Trophoblast cell (in vitro differentiated cells and primary cell): Measurements from ENCODE around the gene TECTA.
"Not testable (repeated sequence)": the region's sequence is repeated elsewhere in the genome, so short reads cannot be mapped to it uniquely, and the experiment has no call there.

Source experiments
- DNase-seq, 2 donors: peaks; one replicate each; pipeline ENCODE4 v3.0.0-alpha.2; 2016
- H2AFZ ChIP-seq: 2 replicates; pipeline ENCODE4 v1.6.1; 2013; ENCODE audit warnings: low read length, moderate library complexity, mild to moderate bottlenecking; ENCODE audit not compliant: insufficient read depth, poor library complexity
- H2AK5ac ChIP-seq: 2 replicates; pipeline ENCODE4 v1.6.1; 2013; ENCODE audit warnings: mild to moderate bottlenecking, low read length
- H2BK120ac ChIP-seq: 2 replicates; pipeline ENCODE4 v1.6.1; 2013; ENCODE audit warnings: low read length, mild to moderate bottlenecking, moderate library complexity; ENCODE audit not compliant: insufficient read depth, poor library complexity
- H2BK12ac ChIP-seq: 2 replicates; pipeline ENCODE4 v1.6.1; 2013; ENCODE audit warnings: mild to moderate bottlenecking, low read length, moderate library complexity
- H2BK5ac ChIP-seq: 2 replicates; pipeline ENCODE4 v1.6.1; 2013; ENCODE audit warnings: low read length, low read depth, moderate library complexity, mild to moderate bottlenecking; ENCODE audit not compliant: poor library complexity
- H3K14ac ChIP-seq: 2 replicates; pipeline ENCODE4 v1.6.1; 2013; ENCODE audit warnings: mild to moderate bottlenecking, low read length
- H3K18ac ChIP-seq: 2 replicates; pipeline ENCODE4 v1.6.1; 2013; ENCODE audit warnings: mild to moderate bottlenecking, low read length
- H3K23ac ChIP-seq: 2 replicates; pipeline ENCODE4 v1.6.1; 2013; ENCODE audit warnings: low read length
- H3K27ac ChIP-seq: 2 replicates; pipeline ENCODE4 v1.5.1; 2013; ENCODE audit warnings: low read depth, mild to moderate bottlenecking, inconsistent platforms, low read length, moderate library complexity
- H3K27me3 ChIP-seq: 2 replicates; pipeline ENCODE4 v1.6.1; 2013; ENCODE audit warnings: inconsistent platforms, mild to moderate bottlenecking, low read length, moderate library complexity; ENCODE audit not compliant: insufficient read depth
- H3K36me3 ChIP-seq, 2 experiments: 1 replicate in 1 of 2; 2 replicates in 1 of 2; pipeline ENCODE4 v1.6.1; 2013; ENCODE audit warnings: low read length in 2 of 2, mild to moderate bottlenecking in 2 of 2, moderate library complexity in 1 of 2; ENCODE audit not compliant: insufficient read depth in 2 of 2, control insufficient read depth in 1 of 2
- H3K4ac ChIP-seq: 2 replicates; pipeline ENCODE4 v1.6.1; 2013; ENCODE audit warnings: low read depth, mild to moderate bottlenecking, low read length, moderate library complexity
- H3K4me1 ChIP-seq, 2 experiments: 1 replicate in 1 of 2; 2 replicates in 1 of 2; pipeline ENCODE4 v1.6.1; 2013; ENCODE audit warnings: low read length in 2 of 2, mild to moderate bottlenecking in 2 of 2, moderate library complexity in 1 of 2; ENCODE audit not compliant: insufficient read depth in 2 of 2, control insufficient read depth in 1 of 2
- H3K4me2 ChIP-seq: 2 replicates; pipeline ENCODE4 v1.6.1; 2013; ENCODE audit warnings: inconsistent platforms, mild to moderate bottlenecking, low read length, moderate library complexity
- H3K4me3 ChIP-seq: 2 replicates; pipeline ENCODE4 v1.5.1; 2013; ENCODE audit warnings: mild to moderate bottlenecking, low read depth, low read length, inconsistent platforms
- H3K79me1 ChIP-seq: one replicate; pipeline ENCODE4 v1.6.1; 2013; ENCODE audit warnings: low read length
- H3K79me2 ChIP-seq: 2 replicates; pipeline ENCODE4 v1.6.1; 2013; ENCODE audit warnings: low read length, mild to moderate bottlenecking; ENCODE audit not compliant: control insufficient read depth, insufficient read depth, poor library complexity
- H3K9ac ChIP-seq: 2 replicates; pipeline ENCODE4 v1.6.1; 2013; ENCODE audit warnings: mild to moderate bottlenecking, low read length
- H3K9me3 ChIP-seq: 2 replicates; pipeline ENCODE4 v1.6.1; 2013; ENCODE audit warnings: low read depth, mild to moderate bottlenecking, control low read depth, inconsistent platforms, low read length; ENCODE audit not compliant: insufficient read depth
- H4K12ac ChIP-seq: 2 replicates; pipeline ENCODE4 v1.6.1; 2013; ENCODE audit warnings: low read depth, mild to moderate bottlenecking, low read length, moderate library complexity
- H4K8ac ChIP-seq: 2 replicates; pipeline ENCODE4 v1.6.1; 2013; ENCODE audit warnings: low read depth, mild to moderate bottlenecking, low read length, moderate library complexity
- H4K91ac ChIP-seq: one replicate; pipeline ENCODE4 v1.6.1; 2013; ENCODE audit warnings: low read depth, mild to moderate bottlenecking, low read length, moderate library complexity
- WGBS: extraction: QIAGEN DNeasy Blood & Tissue Kit; methylation state at CpG from one replicate; pipeline ENCODE4 v1.1.7; 2013; ENCODE audit warnings: missing lambda C conversion rate; ENCODE audit not compliant: insufficient read length, insufficient coverage; ENCODE audit errors: extremely low coverage; 5-methylcytosine and 5-hydroxymethylcytosine counted together

Gene TECTA

DNA sequence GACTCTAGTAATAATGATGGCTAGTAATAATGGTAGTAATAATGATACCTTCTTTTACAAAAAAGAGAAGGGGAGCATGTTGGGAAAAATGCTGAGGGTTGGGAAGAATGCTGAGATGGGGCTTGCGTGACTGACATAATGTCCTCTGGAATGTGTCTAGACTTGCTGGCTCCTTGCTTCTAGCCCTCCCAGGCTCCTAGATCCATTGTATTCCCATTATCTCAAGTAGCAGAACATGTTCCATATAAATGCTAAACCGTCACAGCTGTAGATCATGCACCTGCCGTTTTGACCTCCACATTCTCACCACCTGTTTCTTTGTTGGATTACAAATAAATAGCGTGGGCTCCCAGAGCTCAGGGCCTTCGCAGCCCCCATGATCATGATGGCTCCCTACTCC lies 139.0 kb downstream of the TECTA start:
- H3K4me3 ChIP-seq, H3K4ac ChIP-seq, H3K9me3 ChIP-seq, H3K27me3 ChIP-seq, H3K18ac ChIP-seq, H2AFZ ChIP-seq, H3K4me2 ChIP-seq, H4K12ac ChIP-seq, H2BK12ac ChIP-seq, H3K23ac ChIP-seq, H2AK5ac ChIP-seq, H3K79me2 ChIP-seq, H3K36me3 ChIP-seq, H3K9ac ChIP-seq: not testable (repeated sequence)
- peak overlapping the region; percentile 80 for H2BK5ac ChIP-seq
- H4K8ac ChIP-seq = peak overlapping the region; percentile 48
- peak overlapping the region; percentile 70 for H3K14ac ChIP-seq
- peak overlapping the region; percentile 84 for H4K91ac ChIP-seq
- peaks cover 17 to 29% of the 10 kb centered on the region in 2 experiments for H3K4me1 ChIP-seq
- H2BK120ac ChIP-seq = peak overlapping the region; percentile 58
- no CpG with 5 or more reads among the region's 5 CpGs for WGBS
- DNase-seq = peak; percentile 26 to 52
- peaks cover 45% of the 10 kb centered on the region for H3K79me1 ChIP-seq
- peak overlapping the region; percentile 55 for H3K27ac ChIP-seq

- no peaks in the 10 kb centered on the region for H3K9me3 ChIP-seq
- H3K23ac ChIP-seq = no peak overlapping the region
- H2BK5ac ChIP-seq = peak overlapping the region; percentile 77
- H2BK12ac ChIP-seq = peak overlapping the region; percentile 95
- WGBS = no CpG with 5 or more reads among the region's 9 CpGs
- no peak overlapping the region for H3K4me2 ChIP-seq
- peak overlapping the region; percentile 92 for H3K14ac ChIP-seq
- no peak for DNase-seq
- no peak overlapping the region for H3K4me3 ChIP-seq
- no peak overlapping the region for H4K12ac ChIP-seq
- no peaks in the 10 kb centered on the region for H3K27me3 ChIP-seq
- H3K4ac ChIP-seq = no peak overlapping the region
- peak overlapping the region; percentile 83 for H4K8ac ChIP-seq
- peak overlapping the region; percentile 92 for H4K91ac ChIP-seq
- no peak overlapping the region for H3K9ac ChIP-seq
- H3K36me3 ChIP-seq = no peaks in the 10 kb centered on the region
- H2AFZ ChIP-seq = no peak overlapping the region
- peaks cover 39% of the 10 kb centered on the region for H3K79me1 ChIP-seq
- peaks cover 8% of the 10 kb centered on the region for H3K79me2 ChIP-seq
- peaks cover 16 to 24% of the 10 kb centered on the region in 2 experiments for H3K4me1 ChIP-seq
- H2AK5ac ChIP-seq = peak overlapping the region; percentile 96
- peak overlapping the region; percentile 87 for H3K18ac ChIP-seq
- H3K27ac ChIP-seq = peak overlapping the region; percentile 33
- H2BK120ac ChIP-seq = peak overlapping the region; percentile 94
Measured at GRCh38 chr11:121240650-121241303, 139.7 kb downstream of the TECTA start.
